GM19467 (cell line): ENCODE measurements around the gene ARHGAP12.

Source experiments
- ATAC-seq: cut with Tn5 transposase; IDR thresholded peaks from one replicate; pipeline ENCODE4 v1.9.1; 2021; ENCODE audit warnings: mild to moderate bottlenecking, moderate library complexity; ENCODE audit not compliant: unreplicated experiment

Gene ARHGAP12

GRCh38 chr10:31952066-31952465, 23.4 kb upstream of the ARHGAP12 start:
- ATAC-seq = no peak

GRCh38 chr10:31949266-31949665, 20.6 kb upstream of the ARHGAP12 start:
- no peak for ATAC-seq

DNA sequence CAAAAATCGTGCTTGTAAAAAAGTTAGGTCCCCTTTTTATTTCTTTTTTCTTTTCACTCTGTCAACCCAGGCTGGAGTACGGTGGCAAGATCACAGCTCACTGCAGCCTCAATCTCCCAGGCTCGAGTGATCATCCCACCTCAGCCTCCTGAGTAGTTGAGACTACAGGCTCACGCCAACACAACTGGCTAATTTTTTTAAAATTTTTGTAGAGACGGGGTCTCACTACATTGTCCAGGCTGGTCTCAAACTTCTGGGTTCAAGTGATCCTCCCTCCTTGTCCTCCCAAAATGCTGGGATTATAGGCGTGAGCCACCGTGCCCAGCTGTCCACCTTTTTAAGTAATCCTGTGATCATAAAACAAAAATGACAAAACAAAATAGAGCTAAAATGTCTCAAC, 19.4 kb upstream of the ARHGAP12 start:
- no peak for ATAC-seq

DNA sequence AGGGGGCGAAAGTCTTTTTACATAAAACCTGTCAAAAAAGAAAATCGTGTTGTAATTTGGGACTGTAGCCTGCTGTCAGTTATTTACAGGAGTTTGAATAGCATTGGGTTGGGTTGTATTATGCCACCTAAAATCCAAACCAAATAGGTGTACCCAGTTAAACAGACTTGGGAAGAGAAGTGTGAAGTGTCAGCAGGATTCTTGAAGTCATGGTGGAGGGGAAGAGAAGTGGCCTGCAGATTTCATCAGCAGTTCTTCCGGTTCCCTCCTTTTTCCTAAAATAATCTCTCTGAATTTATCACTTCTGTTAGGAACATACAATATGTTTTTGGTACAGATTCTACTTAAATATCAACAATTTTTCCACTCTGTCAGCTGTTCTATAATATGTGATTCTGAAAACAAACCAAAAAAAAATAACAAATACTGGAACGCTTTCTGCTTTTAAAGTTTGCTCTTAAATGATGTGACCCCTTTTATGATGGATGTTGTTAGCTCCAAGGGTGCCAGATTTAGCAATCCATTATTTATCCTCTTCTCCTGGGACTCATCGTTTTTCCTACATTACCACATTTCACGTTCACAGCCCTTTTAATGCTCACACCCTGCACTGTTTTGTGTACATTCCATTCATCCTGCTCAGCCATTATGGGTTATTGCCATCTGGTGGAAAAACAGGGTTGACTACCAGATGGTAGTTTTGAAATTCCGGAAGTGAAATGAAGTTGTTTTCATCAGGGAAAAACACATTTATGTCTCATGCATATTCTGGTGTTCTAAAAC, 18.7 kb upstream of the ARHGAP12 start:
- ATAC-seq = no peak

- no peak for ATAC-seq
Observed at GRCh38 chr10:31945392-31945791, 16.8 kb upstream of the ARHGAP12 start.

GRCh38 chr10:31944071-31944433, 15.4 kb upstream of the ARHGAP12 start:
- ATAC-seq = no peak

- no peak for ATAC-seq
Observed at GRCh38 chr10:31942892-31943291, 14.3 kb upstream of the ARHGAP12 start.

DNA sequence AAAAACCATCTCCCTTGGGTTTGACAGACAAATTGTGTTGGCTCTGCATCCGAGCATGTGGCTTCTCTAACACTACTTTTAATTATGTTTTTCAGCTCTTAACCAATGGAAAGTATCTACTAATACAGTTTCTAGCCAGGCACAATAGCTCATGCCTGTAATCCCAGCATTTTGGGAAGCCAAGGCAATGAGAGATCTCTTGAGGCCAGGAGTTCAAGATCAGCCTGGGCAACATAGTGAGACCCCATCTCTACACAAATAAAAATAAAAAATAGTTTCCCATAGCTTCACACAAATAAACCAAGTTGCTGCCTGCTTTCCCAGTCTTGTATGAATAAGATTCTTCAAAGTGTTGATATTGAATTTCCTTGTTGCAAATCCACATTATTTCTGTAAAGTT, 13.8 kb upstream of the ARHGAP12 start:
- ATAC-seq = no peak

- no peak for ATAC-seq
Observed at GRCh38 chr10:31940839-31941653, 12.4 kb upstream of the ARHGAP12 start.

DNA sequence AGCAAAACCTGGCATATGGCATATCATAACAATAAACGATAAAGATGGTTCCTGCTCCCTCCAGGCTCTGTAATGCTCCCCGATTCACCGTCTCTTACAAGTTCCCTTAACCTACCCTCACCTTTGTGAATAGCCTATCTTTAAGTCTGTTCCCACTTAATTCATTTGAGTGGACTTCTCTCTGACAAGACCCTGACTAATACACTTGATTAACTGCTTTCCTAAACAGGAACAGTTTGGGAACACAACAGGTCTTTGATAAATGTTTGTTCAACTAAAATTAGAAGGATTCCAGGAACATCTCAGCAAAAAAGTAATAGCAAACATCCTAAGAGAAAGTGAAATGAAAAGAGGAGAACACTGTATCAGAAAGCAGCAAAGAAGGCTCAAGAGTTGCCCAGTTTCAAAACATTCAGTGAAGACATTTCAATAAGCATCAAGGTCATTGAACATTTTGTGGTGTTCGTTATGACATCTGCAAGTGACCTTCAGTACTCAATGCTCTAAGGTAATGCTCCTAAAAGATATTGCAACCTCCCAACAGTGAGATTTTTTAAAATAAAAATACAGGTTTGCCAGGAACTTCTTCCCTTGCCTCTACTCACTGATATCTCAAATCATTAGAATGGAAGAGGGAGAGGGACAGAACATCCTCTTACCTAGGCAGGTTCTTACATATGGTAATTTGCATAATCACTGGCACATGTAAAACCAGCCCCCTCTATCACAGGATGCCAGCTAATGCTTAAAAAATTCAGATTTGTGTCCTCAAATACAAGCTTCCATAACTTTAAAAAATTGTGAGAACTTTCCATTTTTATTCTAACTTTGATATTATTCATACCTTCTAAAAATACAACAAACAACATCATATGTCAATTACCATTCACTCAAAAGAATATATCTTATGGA, 11.4 kb upstream of the ARHGAP12 start:
- no peak for ATAC-seq

- no peak for ATAC-seq
Observed at GRCh38 chr10:31937371-31937770, 8.7 kb upstream of the ARHGAP12 start.

- no peak for ATAC-seq
Observed at GRCh38 chr10:31936933-31937332, 8.3 kb upstream of the ARHGAP12 start.

DNA sequence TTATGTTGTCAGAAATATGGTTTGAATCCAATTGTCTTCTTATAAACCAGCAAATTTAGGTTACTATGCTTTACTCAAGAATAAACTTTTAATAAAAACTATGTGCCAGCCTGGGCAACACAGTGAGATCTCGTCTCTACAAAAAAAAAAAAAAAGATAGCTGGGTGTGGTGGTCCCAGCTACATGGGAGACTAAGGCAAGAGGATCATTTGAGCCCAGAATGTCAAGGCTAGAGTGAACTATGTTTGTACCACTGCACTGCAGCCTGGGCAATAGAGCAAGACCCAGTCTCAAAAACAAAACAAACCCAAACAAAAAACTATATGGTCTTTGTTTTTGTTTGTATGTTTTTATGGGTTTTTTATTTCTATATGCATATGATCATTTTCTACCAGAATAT, 7.5 kb upstream of the ARHGAP12 start:
- ATAC-seq = no peak

GRCh38 chr10:31935678-31936077, 7.0 kb upstream of the ARHGAP12 start:
- ATAC-seq = no peak

GRCh38 chr10:31932838-31933237, 4.2 kb upstream of the ARHGAP12 start:
- ATAC-seq = no peak

DNA sequence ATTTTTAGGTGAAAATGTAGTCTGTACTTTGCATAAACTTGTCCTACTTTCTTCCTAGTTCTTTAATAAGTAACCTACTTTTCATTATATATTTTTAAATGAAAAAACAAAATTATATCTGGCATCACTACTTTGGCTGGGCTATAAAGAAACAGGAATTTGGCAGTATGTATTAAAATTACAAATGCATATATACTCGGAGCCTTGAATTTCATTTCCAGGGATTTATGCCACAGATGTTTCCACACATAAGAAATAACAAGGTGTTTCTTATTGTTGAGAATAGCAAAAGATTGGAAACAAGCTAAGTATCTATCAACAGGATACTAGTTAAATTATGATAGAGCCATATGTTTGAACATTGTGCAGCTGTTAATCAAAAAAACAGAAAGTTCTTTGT, 2.2 kb upstream of the ARHGAP12 start:
- ATAC-seq = no peak

DNA sequence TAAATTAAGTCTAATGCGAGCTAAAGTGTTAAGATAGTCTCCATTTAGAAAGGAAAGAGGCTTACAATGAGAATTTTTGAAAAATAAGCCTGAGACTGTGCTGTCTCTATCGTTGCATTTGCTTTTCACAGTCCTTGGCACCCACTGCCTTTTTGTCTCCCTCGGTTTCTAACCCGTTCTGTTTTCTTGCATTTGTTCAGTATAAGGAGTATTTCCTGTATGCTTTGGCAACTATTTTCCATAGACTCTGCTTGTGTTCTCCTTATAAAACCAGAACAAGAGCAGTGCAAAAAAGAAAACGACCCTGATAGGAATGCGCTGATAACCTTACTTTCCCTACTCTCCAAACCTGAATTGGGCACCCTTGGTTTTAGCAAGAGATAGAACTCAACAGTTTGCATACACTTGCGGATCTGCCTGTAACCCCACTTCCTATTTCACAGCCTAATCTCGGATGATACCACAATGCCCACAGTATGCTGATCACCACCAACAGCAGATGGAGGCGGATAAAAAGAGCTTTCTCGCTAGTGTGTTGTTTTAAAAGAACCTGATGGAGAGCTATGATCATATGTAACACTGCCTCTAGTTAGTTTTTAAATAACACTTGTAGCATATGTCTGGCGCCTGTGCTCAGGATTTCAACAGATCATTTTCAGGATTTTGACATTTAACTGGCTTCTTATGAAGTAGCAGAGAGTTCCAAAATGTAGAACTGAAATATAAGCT, 1.6 kb upstream of the ARHGAP12 start:
- no peak for ATAC-seq

DNA sequence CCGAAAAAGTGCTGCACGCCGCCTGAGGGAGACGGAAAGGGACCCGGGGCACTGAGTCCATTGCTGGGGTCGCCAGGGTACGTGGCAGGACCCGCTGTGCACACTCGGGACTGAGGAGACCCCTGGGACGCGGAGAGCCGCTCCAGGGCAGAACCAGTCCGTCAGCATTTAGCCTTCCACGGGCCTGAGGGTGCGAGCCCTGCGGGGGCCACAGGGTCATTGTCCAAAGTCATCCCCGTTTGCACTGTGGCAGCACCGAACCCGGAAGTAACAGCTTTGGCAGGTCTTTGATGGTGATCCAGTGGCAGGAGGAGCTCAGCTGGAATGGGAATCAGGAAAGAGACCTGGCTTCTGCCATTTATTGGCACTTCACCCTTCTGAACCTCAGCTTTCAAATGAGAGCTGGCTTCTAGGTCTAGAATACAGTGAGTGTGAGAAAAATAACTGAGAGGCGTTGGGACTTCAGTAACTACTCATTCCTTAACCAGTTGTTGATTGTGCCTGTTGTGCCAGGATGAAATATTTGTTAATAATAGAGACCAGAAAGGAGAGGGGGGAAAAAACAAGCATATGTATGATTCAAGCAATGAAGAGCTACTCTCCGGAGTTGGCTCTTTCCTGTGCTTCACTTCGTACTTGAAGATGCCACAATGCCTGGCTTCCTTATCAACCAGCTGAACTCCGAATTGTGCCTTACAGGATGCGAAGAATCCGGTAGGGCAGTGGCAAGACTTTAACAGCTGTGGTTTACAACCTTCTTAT, 811 bp upstream of the ARHGAP12 start:
- no peak for ATAC-seq

- ATAC-seq = peak; percentile 27
Observed at GRCh38 chr10:31927884-31928548, 615 bp downstream of the ARHGAP12 start.

DNA sequence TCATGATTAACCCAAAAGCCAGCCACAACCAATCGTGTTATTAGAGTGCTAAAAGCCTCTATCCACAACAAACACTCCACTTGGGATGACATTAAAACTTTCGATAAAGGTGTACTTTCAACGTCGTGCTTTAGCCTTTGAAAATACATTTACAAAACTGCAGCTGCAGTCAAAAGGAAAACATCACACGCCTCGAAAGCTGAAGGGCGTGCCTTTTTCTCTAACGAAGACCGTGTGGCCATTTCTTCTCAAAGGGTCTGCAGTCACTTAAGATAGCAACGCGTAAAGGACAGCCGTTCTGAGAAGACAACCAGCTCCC, 1.1 kb downstream of the ARHGAP12 start:
- peak; percentile 1 for ATAC-seq
